CD4-positive, alpha-beta T cell treated with Interleukin-17A for 1 hour (primary cell): ENCODE results near the gene AP2B1.
A peak's percentile ranks its signal among the peaks of the same experiment; 100 is the strongest.
"Not testable (repeated sequence)": the region's sequence is repeated elsewhere in the genome, so short reads cannot be mapped to it uniquely, and the experiment has no call there.

Experiments
- DNase-seq: peaks from one replicate; pipeline ENCODE4 v3.0.0-alpha.2; 2020

The AP2B1 gene

GRCh38 chr17:35703308-35703707 lies 116.2 kb downstream of the AP2B1 start:
- not testable (repeated sequence) for DNase-seq

- no peak for DNase-seq
These were observed 118.1 kb downstream of the AP2B1 start for GRCh38 chr17:35705230-35705629.

GRCh38 chr17:35705705-35706104 lies 118.6 kb downstream of the AP2B1 start:
- DNase-seq: no peak

DNA sequence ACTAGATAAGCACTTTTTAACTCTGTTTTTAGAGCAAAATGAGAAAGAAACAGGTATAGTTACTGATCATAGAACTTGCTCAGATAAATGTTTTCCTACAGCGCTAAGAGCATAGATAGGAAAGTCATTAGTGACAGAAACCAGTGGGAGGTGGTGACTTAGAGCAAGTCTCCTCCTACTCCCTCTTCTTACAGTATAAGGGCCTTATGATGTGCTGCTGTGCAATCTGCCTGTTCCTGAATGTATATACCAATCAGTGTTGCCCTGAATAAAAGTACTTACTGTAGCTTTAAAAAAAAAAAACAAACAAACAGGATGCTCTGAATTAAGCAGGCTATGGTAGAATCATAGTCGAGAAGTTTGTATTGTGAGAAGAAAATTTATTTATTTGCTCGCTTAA lies 121.0 kb downstream of the AP2B1 start:
- no peak for DNase-seq

DNA sequence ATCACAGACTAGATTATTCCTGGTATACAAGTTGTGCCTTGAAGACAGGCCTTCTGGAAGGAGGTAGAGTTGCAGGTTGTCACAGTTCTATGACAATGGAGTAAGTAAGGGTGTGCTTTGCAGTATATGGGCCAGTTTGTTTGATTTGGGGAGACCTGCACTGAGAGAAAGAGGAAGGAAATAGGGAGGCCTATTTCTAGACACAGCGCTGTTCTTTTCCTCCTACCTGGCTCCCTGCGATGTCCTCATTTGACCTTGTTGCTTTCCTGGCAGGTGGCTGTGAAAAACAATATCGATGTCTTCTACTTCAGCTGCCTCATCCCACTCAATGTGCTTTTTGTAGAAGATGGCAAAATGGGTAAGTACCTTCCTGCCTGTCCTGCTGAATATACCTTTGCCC lies 121.8 kb downstream of the AP2B1 start:
- DNase-seq: no peak

- no peak for DNase-seq
These were observed 122.8 kb downstream of the AP2B1 start for GRCh38 chr17:35709874-35710273.

- no peak for DNase-seq
These were observed 123.8 kb downstream of the AP2B1 start for GRCh38 chr17:35710950-35711349.

- DNase-seq: no peak
These were observed 126.1 kb downstream of the AP2B1 start for GRCh38 chr17:35713069-35713728.

DNA sequence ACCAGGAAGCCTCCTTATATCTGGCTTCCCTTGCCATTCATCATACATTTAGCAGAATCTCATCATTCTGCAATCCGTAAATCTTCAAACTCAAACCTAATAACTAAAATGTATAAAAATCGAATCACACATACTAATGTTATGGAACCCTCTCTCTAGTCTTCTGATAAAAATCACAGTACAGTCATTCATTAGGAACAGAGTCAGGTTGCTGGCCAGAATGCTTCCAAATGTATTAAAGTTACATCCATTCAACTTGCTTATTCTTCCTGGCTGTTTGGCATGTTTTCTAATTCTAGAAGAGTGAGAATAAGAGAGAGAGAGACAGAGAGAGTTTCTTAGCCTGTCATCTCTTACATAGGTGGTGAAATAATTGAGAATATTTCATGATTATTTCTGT lies 127.9 kb downstream of the AP2B1 start:
- DNase-seq: no peak

DNA sequence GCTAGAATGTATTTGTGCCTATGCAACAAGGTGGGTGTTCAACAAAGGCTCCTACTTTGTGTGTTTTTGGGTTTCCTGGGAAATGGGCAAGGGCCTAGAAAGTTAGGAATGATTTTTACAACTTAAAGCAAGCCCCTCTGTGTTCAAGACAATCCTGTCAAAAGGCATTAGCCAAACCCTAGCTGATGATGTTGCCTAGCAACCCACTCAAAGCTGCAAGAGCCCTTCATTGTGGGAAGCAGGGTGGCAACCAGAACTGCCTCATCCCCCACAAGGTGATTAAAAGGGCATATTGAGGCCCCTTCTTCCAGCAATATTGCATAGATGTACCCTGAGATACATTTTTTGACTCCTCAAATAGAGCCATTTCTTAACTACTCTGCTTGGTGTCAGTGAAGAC lies 128.3 kb downstream of the AP2B1 start:
- no peak for DNase-seq

GRCh38 chr17:35716173-35716572 lies 129.1 kb downstream of the AP2B1 start:
- no peak for DNase-seq

DNA sequence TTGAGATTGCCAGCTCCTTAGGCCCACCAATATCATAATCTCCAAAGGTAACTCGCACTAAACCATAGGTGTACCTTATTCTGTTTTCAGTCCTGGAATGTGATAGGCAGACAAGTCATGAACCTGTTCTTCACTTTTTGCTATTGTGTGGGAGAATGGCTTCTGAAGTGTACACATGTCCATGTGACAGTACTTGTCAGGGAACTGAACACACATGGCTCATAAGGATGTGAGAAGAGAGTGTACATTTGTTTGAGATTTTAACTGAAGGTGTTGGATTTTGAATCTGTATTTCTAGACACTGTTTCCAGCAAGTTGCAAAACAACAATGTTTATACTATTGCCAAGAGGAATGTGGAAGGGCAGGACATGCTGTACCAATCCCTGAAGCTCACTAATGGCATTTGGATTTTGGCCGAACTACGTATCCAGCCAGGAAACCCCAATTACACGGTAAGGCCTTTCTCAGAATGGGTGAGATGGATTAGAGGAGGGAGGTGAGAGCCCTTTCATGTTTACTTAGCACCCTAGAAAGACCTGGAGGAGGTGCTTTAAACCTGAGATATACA lies 129.9 kb downstream of the AP2B1 start:
- DNase-seq: no peak

DNA sequence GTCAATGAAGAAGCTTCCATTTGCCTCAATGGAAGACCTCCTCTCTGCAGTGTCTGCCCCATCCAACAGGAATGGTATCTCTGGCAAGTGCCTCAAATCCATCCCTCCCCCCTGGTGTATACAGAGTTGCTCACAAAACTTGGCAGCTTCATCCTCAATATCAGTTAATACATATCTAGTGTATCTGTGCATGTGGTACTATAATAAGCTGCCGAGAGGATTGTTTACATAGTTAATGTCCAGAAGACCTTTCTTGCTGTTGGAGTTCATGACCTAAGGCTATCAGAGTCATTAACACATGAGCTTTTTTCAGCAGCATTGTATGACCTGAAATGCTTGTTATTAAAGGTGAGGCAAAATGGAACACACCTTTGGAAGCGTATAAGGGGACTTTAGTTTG lies 130.4 kb downstream of the AP2B1 start:
- no peak for DNase-seq

DNA sequence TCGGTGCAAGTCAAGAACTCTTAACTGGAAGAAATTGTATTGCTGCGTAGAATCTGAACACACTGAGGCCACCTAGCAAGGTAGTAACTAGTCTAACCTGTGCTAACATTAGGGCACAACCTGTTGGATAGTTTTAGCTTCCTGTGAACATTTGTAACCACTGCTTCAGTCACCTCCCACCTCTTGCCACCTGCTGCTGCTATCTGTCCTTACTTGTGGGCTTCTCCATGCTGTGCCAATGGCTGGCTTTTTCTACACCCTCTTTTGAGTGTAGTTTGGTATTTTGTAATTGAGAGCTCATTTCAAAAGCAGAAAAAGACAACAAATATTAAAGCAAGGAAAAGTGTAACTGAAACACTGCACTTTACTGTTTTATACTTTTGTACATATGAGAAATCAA lies 136.6 kb downstream of the AP2B1 start:
- DNase-seq: no peak

GRCh38 chr17:35725058-35725457 lies 137.9 kb downstream of the AP2B1 start:
- no peak for DNase-seq

GRCh38 chr17:35725802-35726126 lies 138.6 kb downstream of the AP2B1 start:
- no peak for DNase-seq

DNA sequence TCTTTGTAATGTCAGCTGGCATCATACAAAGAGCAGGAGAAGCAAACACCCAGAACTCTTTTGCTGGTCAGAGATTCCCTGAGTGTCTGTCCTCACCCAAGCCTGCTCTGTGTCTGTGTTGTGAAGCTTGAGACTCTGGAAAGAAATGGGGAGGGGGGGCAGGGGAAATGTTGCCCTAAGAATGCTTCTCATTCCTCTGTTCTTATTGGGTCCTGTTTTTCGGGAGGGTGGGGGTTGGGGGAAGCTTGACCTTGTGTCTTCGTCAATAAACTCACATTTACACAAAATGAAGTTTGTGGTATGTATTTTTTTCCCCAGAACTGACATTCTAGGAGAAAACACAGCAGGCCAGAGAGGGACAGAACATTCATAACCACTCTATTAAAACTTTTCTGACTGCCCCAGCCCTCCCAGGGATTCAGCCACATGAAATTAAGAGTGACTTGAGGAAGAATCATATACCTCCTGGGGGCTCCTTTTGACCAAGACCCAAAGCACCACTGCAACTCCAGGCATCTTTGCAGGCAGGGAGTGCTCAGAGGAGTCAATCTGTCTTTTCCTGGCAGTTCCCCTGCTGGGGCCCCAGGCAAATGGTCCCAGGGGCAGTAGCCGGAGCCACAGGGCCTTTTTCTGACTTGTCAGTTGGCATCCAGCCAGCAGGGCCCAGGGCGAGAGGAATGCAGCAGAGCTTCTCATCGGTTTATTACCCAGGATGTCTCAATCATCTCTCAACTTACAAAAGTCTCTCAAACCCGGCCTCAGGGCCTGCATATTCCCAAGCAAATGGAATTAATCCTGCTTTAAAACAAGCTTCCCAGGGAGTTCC lies 139.2 kb downstream of the AP2B1 start:
- no peak for DNase-seq

- DNase-seq: no peak
These were observed 139.9 kb downstream of the AP2B1 start for GRCh38 chr17:35726953-35727460.

- no peak for DNase-seq
These were observed 140.5 kb downstream of the AP2B1 start for GRCh38 chr17:35727635-35728034.

GRCh38 chr17:35728551-35728950 lies 141.4 kb downstream of the AP2B1 start:
- DNase-seq: no peak

DNA sequence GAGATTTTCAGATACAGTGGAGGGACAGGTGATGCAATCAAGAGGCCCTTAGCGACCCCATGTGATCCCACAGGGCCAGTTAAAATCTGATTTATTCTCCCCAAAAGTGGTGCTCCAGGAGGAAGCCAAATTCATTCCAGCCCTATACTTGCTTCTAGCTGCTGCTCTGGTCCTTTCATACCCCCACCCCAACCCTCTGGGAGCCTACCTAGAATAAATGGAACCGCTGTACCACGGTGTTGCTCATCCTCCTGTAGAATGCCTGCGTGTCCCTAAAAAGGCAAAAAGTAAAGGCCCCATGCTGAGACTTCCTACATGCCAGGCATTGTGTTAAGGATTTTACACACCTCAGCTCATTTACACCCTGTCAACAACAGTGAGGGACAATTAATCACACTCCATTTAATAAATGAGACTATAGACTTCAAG lies 142.3 kb downstream of the AP2B1 start:
- no peak for DNase-seq

- DNase-seq: no peak
These were observed 143.4 kb downstream of the AP2B1 start for GRCh38 chr17:35730400-35731005.

DNA sequence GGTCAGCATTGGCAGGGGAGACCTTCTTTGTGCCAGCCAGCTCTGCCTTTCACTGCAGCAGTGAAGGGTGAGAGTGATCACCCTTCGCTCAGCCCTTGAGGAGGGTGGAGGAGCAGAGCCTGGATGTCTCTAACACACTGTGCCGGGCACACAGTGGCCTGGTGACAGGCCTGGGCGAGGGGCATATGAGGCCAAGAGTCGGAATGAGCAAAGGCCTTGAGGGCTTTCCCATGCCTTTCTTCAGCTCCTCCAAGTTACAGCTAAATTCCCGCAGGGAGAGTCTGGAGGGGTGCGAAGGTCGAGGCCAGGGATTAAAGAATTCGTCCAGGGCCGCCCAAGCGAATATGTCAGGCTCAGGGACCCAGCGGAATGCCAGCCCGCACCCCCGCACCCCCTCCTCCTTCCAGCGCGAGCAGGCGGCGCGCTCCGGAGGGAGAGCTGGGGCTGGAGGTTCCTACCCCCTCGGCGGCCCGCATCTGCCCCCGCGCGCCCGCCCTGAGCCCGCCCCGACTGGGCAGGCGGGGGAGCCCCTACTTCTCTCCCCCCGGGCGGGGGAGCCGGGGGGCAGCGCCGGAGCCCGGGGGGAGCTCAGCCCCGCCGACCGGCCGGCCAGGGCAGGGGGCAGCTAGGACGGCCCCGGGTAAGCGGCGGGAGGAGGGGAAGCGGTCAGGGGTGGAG lies 144.3 kb downstream of the AP2B1 start, which contains the start of gene RASL10B:
Gene RASL10B (plus strand): TSS at position 401 of the 678 bp plus-strand sequence. CDS start 3,546 bp downstream, outside the sequence.
- peak; percentile 31 for DNase-seq
